OCI-LY3 (cell line): ENCODE data around the gene ERGIC3.

Source experiments
- H2AFZ ChIP-seq: fragments of 200-600, 300-600 bp; shearing (Covaris generic); 2 replicates; pipeline ENCODE4 v1.6.0; 2014; ENCODE audit warnings: antibody characterized with exemption, low read depth, low read length
- H3K27ac ChIP-seq: fragments of 200-600, 300-600 bp; sonication (generic); 2 replicates; pipeline ENCODE4 v1.5.1; 2014; ENCODE audit warnings: mild to moderate bottlenecking, low read length, moderate library complexity, mixed read lengths
- H3K27me3 ChIP-seq: fragments of 200-600, 300-600 bp; sonication (generic); 2 replicates; pipeline ENCODE4 v1.6.1; 2014; ENCODE audit warnings: low read depth, low read length, mixed read lengths
- H3K36me3 ChIP-seq: fragments of 200-600, 300-600 bp; sonication (generic); replicated peaks from 2 replicates; pipeline ENCODE3; 2014; ENCODE audit warnings: low read depth, low read length, mixed read lengths
- H3K4me1 ChIP-seq: fragments of 300-600, 200-600 bp; sonication (generic); 2 replicates; pipeline ENCODE4 v1.6.1; 2014; ENCODE audit warnings: low read length, mixed read lengths
- H3K4me2 ChIP-seq: fragments of 200-600, 300-600 bp; sonication (generic); 2 replicates; pipeline ENCODE4 v1.6.1; 2014; ENCODE audit warnings: low read length, mixed read lengths
- H3K4me3 ChIP-seq: fragments of 300-600, 200-600 bp; sonication (generic); 2 replicates; pipeline ENCODE4 v1.5.1; 2014; ENCODE audit warnings: antibody characterized with exemption, mild to moderate bottlenecking, low read length, moderate library complexity
- H3K79me2 ChIP-seq: fragments of 300-600, 200-600 bp; shearing (Covaris generic); 2 replicates; pipeline ENCODE4 v1.6.1; 2014; ENCODE audit warnings: mild to moderate bottlenecking, low read length, mixed read lengths
- H3K9ac ChIP-seq: fragments of 300-600, 200-600 bp; shearing (Covaris generic); 2 replicates; pipeline ENCODE4 v1.6.0; 2014; ENCODE audit warnings: mild to moderate bottlenecking, low read length, moderate library complexity
- H3K9me3 ChIP-seq: fragments of 200-600, 300-600 bp; shearing (Covaris generic); 2 replicates; pipeline ENCODE4 v1.6.1; 2014; ENCODE audit warnings: low read length, mixed read lengths; ENCODE audit not compliant: insufficient read depth
- H4K20me1 ChIP-seq: fragments of 200-600, 300-600 bp; sonication (generic); 2 replicates; pipeline ENCODE4 v1.6.1; 2016; ENCODE audit warnings: low read length, mixed read lengths; ENCODE audit not compliant: insufficient read depth
- EZH2phosphoT487 ChIP-seq: fragments of 200-600 bp; shearing (Covaris generic); IDR thresholded peaks from 2 replicates; pipeline ENCODE4 v1.6.1; 2018; ENCODE audit warnings: antibody characterized with exemption, mixed run types, low read depth
- TF ChIP-seq, protein P1 (sequence below): fragments of 200-600, 300-600 bp; sonication (generic); IDR thresholded peaks from 2 replicates; pipeline ENCODE4 v1.5.1; 2014; ENCODE audit warnings: antibody characterized with exemption, low read length, low read depth

Gene ERGIC3

DNA sequence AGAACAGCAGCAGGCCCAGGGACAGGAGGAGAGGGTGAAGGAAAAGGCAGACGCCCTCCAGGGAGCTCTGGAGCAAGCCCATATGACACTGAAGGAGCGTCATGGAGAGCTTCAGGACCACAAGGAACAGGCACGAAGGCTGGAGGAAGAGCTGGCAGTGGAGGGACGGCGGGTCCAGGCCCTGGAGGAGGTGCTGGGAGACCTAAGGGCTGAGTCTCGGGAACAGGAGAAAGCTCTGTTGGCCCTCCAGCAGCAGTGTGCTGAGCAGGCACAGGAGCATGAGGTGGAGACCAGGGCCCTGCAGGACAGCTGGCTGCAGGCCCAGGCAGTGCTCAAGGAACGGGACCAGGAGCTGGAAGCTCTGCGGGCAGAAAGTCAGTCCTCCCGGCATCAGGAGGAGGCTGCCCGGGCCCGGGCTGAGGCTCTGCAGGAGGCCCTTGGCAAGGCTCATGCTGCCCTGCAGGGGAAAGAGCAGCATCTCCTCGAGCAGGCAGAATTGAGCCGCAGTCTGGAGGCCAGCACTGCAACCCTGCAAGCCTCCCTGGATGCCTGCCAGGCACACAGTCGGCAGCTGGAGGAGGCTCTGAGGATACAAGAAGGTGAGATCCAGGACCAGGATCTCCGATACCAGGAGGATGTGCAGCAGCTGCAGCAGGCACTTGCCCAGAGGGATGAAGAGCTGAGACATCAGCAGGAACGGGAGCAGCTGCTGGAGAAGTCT, 37.9 kb upstream of the ERGIC3 start:
- Histone ChIP-seq H3K79me2 (no peaks in the 10 kb centered on the region), H3K4me2 (no peak overlapping the region), H3K4me1 (peaks cover 24% of the 10 kb centered on the region), H3K27ac (no peak overlapping the region), H3K9me3 (no peaks in the 10 kb centered on the region), H2AFZ (no peak overlapping the region), H3K27me3 (no peaks in the 10 kb centered on the region), H3K9ac (no peak overlapping the region), H4K20me1 (peaks cover 15% of the 10 kb centered on the region), H3K36me3 (peaks cover 53% of the 10 kb centered on the region), H3K4me3 (no peak overlapping the region)
- no peak for TF ChIP-seq EZH2phosphoT487
- TF ChIP-seq, protein P1, sequence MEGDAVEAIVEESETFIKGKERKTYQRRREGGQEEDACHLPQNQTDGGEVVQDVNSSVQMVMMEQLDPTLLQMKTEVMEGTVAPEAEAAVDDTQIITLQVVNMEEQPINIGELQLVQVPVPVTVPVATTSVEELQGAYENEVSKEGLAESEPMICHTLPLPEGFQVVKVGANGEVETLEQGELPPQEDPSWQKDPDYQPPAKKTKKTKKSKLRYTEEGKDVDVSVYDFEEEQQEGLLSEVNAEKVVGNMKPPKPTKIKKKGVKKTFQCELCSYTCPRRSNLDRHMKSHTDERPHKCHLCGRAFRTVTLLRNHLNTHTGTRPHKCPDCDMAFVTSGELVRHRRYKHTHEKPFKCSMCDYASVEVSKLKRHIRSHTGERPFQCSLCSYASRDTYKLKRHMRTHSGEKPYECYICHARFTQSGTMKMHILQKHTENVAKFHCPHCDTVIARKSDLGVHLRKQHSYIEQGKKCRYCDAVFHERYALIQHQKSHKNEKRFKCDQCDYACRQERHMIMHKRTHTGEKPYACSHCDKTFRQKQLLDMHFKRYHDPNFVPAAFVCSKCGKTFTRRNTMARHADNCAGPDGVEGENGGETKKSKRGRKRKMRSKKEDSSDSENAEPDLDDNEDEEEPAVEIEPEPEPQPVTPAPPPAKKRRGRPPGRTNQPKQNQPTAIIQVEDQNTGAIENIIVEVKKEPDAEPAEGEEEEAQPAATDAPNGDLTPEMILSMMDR: no peak

DNA sequence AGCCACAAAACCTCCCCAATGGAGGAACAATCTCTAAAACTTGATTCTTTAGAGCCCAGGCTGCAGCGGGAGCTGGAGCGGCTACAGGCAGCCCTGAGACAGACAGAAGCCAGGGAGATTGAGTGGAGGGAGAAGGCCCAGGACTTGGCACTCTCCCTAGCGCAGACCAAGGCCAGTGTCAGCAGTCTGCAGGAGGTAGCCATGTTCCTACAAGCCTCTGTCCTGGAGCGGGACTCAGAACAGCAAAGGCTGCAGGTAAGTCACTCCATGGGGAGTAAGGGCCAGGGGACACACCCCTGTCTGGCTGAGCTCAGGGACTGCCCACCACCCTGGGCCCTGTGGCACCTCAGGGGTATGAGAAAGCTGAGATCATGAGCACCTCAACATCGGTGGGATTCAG, 37.1 kb upstream of the ERGIC3 start:
- Histone ChIP-seq H2AFZ (no peak overlapping the region), H3K9ac (no peak overlapping the region), H3K4me3 (no peak overlapping the region), H3K4me2 (no peak overlapping the region), H3K9me3 (no peaks in the 10 kb centered on the region), H3K27me3 (no peaks in the 10 kb centered on the region), H4K20me1 (peaks cover 15% of the 10 kb centered on the region), H3K27ac (no peak overlapping the region), H3K79me2 (no peaks in the 10 kb centered on the region), H3K4me1 (peaks cover 24% of the 10 kb centered on the region), H3K36me3 (peaks cover 51% of the 10 kb centered on the region)
- TF ChIP-seq, protein P1: no peak
- TF ChIP-seq EZH2phosphoT487: no peak

DNA sequence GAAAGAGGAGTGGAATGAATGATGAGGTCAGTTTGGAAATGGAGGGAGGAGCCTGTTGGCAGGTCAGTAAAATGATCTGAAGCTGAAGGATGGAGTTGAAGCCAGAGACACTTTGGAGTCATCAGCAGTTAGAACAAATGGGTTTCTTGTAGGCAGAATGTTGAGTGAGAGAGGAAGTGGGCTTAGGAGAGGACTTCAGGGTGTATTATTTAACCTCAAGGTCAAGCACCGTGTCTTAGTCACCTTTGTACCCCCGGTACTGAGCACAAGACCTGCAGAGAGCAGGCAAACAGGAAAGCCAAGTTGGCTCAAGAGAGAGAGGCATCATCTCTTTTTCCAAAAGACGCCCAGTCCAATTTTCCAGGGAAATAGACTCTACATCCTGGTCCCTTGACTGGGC, 35.7 kb upstream of the ERGIC3 start:
- H3K4me1 ChIP-seq: peaks cover 19% of the 10 kb centered on the region
- H4K20me1 ChIP-seq: peaks cover 15% of the 10 kb centered on the region
- no peak overlapping the region for H3K27ac ChIP-seq
- H3K36me3 ChIP-seq: peaks cover 54% of the 10 kb centered on the region
- H3K4me3 ChIP-seq: no peak overlapping the region
- TF ChIP-seq, protein P1: no peak
- no peak for TF ChIP-seq EZH2phosphoT487
- no peak overlapping the region for H2AFZ ChIP-seq
- no peaks in the 10 kb centered on the region for H3K27me3 ChIP-seq
- H3K9ac ChIP-seq: no peak overlapping the region
- H3K9me3 ChIP-seq: no peaks in the 10 kb centered on the region
- no peak overlapping the region for H3K4me2 ChIP-seq
- H3K79me2 ChIP-seq: no peaks in the 10 kb centered on the region

DNA sequence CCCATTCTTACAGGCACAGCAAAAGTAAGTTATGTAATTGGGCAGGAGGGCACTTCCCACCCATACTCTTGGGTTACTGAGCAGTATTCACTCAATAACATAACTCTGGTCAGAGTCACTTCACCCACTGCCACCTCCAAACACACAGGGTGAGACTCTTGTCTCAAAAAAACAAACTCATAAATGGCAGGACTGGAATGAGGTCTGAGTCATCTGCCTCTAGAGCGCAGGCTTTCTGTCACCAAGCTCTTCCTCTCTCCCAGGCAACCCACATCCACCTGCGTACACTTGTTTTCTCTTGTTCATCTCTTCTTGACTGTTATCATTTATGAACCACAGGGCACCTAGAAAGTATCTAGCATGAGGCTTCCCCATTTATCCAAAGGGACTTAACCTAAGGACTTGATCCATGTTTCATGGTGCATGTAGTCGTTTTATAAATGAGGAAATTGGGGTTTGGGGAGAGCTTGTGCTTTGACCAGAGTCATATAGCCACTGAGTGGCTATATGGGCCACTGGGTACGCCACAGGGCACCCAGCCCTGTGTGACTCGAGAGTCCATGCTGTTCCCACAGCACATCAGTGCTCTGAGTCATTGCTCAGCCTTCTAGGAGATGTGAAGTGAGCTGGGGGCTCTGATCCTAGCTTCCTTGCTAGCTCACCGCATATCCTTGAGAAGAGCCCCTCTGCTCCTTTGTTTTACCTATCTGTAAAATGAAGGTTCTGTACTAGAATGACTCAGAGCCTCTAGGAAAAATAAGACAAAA, 34.8 kb upstream of the ERGIC3 start:
- no peak overlapping the region for H3K27ac ChIP-seq
- H3K4me2 ChIP-seq: no peak overlapping the region
- no peaks in the 10 kb centered on the region for H3K79me2 ChIP-seq

More for the DNA sequence above, 34.8 kb upstream of the ERGIC3 start:
- H4K20me1 ChIP-seq: peaks cover 10% of the 10 kb centered on the region
- H2AFZ ChIP-seq: no peak overlapping the region
- H3K9me3 ChIP-seq: no peaks in the 10 kb centered on the region
- TF ChIP-seq, protein P1: no peak
- no peak for TF ChIP-seq EZH2phosphoT487
- H3K36me3 ChIP-seq: peaks cover 59% of the 10 kb centered on the region
- peaks cover 11% of the 10 kb centered on the region for H3K4me1 ChIP-seq
- H3K9ac ChIP-seq: no peak overlapping the region
- H3K27me3 ChIP-seq: no peaks in the 10 kb centered on the region
- H3K4me3 ChIP-seq: no peak overlapping the region
